GM18499 (cell line): ENCODE measurements around the gene CREB3.

Experiments used
- ATAC-seq: cut with Tn5 transposase; IDR thresholded peaks from one replicate; pipeline ENCODE4 v1.9.1; 2021; ENCODE audit warnings: moderate number of reproducible peaks; ENCODE audit not compliant: insufficient read depth, unreplicated experiment

The CREB3 gene, protein sequence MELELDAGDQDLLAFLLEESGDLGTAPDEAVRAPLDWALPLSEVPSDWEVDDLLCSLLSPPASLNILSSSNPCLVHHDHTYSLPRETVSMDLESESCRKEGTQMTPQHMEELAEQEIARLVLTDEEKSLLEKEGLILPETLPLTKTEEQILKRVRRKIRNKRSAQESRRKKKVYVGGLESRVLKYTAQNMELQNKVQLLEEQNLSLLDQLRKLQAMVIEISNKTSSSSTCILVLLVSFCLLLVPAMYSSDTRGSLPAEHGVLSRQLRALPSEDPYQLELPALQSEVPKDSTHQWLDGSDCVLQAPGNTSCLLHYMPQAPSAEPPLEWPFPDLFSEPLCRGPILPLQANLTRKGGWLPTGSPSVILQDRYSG

DNA sequence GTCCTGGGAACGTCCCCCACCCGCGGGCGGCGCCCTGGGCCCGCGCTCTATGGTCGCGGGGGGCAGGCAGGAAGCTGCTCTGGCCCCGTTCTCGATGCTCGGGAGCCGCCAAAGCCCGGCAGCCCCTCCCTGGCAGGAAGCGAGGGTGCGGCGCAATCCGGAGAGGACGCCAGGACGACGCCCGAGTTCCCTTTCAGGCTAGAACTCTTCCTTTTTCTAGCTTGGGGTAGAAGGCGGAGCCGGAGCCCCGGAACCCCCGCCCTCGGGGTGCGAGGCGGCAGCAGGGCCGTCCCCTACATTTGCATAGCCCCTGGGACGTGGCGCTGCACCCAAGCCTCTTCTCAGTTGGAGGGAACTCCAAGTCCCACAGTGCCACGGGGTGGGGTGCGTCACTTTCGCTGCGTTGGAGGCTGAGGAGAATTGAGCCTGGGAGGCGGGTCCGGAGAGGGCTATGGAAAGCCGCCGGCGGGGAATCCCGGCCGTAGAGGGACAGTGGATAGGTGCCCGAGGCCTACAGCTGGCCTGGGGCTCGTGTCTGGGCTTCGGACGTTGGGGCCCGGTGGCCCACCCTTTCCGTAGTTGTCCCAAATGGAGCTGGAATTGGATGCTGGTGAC, at the start of gene CREB3, which contains the start of gene TLN1:
Gene CREB3 (plus strand): TSS at position 482 of the 615 bp plus-strand sequence. CDS start 107 bp downstream, at position 589.
Gene TLN1 (minus strand): TSS at position 11 of the 615 bp plus-strand sequence. CDS start 6,501 bp downstream, outside the sequence.
- peak; percentile 65 for ATAC-seq

DNA sequence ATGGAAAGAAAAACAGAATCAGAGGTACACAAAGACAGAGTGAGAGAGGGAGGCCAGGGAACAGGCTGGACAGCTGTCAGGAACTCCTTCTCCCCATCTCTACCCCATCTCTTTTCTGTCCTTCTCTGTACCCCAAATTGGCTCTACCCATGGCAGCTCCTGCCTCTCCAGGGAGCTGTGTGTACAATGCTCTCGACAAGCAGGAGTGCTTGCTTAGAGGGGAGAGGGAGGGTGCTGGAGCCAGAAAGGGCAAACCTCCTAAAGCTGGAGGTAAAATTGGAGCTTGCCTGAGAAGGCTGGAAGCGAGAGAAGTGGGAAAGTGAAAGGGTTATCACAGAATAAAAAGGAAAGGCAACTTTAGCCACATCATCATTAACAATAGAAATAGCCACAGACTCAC, 49.1 kb upstream of the CREB3 start:
- ATAC-seq = no peak

GRCh38 chr9:35684921-35685320, 47.5 kb upstream of the CREB3 start:
- ATAC-seq = no peak

DNA sequence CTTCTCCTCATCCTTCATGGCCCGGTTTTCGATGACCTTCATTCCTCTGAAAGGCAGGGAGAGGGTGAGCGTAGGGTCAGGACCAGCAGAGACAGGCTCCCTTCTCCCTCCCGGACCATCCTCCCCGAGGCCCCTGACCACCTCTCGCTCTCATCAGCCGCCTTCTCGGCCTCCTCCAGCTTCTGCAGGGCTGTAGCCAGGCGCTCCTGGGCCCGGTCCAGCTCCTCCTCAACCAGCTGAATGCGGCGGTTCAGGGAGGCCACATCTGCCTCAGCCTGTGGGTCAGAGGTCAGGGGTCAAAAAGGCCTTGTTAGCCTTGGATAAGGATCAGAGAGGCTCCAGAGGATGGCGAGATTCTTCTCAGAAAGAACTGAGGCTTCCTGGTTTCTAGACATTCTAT, 47.0 kb upstream of the CREB3 start:
- no peak for ATAC-seq

DNA sequence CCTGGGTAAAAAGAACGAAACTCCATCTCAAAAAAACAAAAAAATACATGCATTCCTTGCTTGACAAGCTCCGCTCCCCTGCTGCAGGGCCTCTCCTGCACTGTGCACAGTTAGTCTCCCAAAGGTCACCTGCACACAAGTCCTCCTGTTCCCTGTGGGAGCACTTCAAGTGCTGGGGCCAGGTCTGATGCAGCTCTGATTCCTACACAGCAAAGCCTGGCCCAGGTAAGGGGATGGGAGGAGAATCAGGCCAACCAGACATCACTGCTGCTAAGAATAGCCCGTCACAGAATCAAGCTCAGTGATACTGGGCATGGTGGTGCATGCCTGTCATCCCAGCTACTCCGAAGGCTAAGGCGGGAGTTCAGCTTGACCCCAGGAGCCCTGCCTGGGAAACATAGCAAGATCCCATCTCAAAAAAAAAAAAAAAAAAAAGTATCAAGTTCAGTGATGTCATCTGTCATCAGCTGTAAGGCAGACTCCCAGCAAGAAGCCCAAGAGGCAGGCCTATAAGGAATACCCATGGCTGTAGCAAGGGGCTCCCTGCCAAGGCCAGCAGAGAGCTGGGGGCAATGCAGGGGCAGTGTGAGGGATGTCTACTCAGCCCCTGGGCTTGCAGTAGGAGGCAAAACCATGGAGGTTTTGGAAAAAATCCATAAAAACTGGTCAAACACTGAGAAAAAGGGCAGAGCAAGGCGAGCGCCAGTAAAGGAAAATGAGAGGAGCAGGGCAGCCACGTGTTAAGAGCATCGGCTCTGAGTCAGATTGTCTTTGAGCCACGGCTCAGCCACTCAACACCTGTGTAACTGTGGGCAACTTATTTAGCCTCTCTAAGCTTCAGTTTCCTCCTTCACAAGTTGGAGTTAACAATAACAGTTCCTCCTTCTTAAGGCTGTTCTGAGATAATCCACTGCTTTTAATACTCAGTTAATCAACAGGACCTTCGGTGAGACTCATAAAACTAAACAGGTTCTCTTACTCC, 46.0 kb upstream of the CREB3 start:
- ATAC-seq = no peak

GRCh38 chr9:35687306-35687705, 45.2 kb upstream of the CREB3 start:
- ATAC-seq = no peak

GRCh38 chr9:35687972-35688557, 44.4 kb upstream of the CREB3 start:
- no peak for ATAC-seq

DNA sequence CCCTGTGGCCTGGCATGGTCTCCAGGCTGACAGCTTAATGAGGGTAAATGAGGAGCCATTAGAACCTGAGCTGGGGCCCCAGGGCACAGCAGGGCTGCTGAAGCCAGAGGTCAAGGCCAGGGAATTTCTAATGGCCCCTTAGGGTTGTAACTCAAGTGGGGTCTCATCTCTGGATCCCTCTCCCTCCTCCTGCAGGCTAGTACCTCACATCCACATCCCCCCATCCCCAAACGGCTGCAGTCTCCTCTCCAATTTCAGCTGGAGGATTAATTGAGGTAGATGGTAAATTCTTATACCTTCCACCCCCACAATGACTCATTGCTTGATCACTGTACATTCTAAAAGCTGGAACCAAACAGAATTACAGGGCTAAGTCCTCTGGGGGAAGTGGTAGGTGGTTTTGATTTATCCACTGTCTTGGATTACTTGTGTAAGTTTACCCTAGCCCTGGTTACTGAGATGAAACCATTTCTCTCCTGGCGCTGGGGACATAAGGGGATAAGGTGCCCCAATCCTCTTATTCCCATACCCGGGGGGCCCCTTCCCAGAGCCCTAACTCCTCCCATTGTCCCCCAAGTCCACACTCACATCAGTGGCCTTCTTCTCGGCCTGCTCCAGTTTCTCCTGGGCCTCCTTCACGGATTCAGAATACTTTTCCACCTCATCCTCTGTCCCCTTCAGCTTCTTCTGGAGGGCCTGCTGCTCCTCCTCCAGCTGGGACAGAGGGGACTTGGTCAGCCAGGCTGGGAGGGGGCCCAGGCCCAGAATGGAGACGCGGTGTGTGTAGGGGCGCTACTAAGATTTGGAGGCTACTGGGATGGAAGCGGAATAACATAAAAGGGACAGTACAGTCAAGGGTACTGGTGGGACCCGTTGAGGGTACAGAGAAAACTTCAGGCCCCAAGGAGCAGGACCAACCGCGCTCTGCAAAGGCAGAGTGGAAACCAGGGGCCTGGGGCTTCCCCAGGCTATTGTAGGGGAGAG, 43.6 kb upstream of the CREB3 start:
- no peak for ATAC-seq

DNA sequence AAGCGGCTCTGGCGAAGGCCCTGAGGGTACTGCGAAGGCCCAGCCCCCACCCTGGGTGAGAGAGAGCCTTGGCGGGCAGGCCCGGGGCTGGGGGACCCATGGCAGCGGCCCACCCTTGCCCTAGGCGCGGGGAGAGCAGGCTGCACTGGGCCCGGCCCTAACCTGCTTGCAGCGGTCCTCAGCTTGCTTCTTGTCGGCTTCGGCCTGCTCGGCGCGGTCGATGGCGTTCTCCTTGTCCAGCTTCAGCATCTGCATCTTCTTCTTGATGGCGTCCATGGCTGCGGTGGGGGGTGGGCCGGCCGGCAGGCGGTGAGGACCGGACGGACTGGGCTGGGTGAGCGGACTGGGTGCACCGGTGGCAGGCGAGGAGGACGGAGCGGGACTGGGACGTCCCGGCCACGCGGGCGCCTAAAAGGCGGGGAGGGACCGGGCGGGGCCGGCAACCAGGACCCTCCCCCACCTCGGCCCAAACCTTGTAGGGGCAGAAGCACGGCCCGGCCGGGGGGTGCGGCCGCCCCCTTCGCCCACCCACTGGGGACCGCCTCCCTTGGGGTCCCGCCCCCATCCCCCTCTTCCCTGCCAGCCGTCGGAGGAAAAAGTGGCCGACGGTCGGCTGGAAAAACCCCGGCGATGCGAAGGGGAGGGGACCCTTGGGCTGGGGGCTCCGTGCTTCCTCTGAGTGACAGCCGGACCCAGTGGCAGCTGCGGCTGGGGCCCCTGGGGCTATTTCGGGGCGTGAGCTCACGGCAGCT, 42.7 kb upstream of the CREB3 start, which contains the start of gene TPM2:
Gene TPM2 (minus strand): TSS at position 384 of the 752 bp plus-strand sequence. CDS start 108 bp downstream, at position 276.
- ATAC-seq = no peak

DNA sequence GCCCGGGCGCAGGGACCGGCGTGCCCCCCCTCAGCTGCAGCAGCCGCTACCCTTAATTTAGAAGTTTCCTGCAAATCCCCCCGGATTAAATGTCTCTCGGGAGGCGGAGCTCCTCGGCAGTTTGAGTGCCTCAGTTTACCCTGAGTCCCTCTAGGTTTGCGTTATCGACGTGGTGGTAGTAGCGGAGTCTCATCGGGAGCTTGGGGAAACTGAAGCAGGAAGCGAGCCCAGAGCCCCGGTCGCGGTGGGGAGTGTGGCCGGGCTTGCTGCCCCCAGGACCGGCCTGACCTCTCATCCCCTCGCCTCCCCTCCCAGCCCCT, 42.2 kb upstream of the CREB3 start:
- ATAC-seq = no peak

DNA sequence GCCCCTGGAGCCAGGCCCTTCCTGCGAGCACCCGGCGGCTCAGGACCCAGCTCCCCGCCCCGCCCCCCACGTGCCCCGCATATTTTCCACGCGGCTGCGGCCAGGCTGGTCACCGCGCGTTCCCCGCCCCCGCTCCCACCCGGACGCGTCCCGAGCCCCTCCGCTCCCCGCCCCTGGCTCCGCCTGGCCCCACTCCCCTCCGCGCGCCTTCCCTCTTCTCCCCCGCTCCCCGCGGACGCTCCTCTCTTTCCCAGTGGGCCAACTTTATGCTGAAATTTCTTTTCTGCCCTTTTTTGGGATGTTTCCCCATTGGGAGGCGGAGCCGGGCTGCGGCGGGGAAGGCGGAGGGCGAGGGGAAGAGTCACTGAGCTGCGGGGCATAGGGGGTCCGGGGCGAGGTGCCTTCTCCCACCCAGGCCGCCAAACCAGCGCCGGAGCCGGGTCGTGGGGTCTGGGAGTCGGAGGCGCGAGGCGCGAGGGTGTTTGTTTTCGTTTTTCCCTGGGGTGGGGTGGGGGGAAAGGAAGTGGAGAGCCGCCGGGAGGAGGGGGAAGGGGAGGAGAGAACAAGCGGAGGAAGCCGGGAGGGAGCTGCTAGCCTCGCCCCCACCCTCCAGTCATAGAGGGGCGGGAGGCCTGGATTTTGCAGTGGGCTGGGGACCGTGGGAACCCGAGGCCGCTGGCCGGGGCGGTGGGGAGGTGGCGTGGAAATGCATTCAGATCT, 41.7 kb upstream of the CREB3 start:
- no peak for ATAC-seq

- ATAC-seq = no peak
Observed at GRCh38 chr9:35691334-35691650, 41.2 kb upstream of the CREB3 start.

GRCh38 chr9:35691757-35692301, 40.6 kb upstream of the CREB3 start:
- ATAC-seq = no peak

DNA sequence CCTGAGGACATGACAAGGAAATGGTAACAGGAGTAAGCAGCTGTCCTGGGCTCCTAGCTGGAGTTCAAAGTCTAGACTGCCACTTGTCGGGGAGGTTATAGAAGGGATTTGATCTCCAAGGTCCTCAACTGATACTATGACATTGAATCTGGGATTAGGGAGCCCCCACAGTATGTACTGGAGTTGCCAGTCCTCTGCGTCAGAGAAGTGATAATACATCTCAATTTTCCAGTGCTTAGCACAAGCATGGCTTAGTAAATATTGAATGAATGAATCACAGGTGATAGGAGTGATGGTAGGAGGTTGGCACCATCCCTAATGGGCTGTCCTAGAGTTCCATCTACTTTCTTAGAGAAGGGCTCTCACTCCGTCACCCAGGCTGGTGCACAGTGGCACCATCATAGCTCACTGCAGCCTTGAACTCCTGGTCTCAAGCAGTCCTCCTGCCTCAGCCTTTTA, 36.5 kb upstream of the CREB3 start:
- no peak for ATAC-seq

DNA sequence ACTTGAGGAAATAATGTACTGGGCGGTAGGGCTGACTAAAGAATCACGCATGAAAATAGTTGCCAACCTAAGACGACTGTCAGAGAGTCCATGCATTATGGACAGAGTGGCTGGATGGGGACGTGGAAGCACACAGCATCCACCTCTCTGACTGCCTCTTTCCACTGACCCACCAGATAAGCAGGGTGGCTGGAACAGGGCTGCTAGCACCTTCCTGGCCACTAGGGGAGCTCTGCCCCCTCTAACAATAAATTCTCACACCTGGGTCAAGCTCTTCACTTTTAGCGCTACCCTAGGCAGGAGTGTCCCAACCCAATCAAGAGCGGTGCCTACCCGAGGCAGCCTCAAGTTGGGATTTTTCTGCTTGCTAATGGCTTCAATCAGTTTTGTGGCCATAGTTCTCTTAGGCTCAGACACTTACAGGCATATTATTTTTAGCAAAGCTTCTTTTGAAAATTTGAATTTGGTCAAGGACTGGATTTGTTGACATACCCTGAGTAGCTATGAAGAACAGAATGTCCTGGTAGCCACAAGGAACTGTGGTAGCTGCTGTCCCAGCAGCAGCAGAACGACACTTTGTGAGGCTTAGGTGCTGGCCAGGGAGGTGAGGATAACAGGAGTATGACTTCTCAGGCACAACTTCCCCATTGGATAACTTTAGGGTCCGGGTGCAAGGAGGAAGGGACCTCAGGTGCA, 35.8 kb upstream of the CREB3 start:
- peak; percentile 80 for ATAC-seq

DNA sequence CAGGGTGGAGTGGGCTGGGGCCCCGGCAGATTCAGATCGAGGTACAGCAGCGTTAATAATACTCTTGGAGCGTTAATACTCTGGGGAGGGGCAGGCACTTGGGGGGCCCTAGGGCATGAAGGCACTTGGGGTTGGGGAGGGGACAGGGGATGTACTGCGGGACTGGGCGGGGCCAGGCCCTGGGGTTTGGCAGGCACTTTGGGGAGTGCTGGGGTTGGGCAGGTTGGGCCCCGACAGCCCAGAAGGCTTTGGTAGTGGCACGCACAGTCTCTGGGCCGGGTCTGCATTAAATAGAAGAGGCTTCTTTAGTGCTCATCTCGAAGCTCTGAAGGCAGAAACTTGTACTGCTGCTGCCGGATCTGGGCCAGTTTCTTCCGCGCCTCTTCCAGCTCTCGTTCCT, 35.0 kb upstream of the CREB3 start:
- no peak for ATAC-seq

GRCh38 chr9:35698231-35698630, 34.2 kb upstream of the CREB3 start:
- no peak for ATAC-seq
